GM18861 (cell line): ENCODE measurements around the gene CMTR2.

ENCODE experiments used
- ATAC-seq: cut with Tn5 transposase; IDR thresholded peaks from one replicate; pipeline ENCODE4 v1.9.1; 2021; ENCODE audit not compliant: unreplicated experiment

CMTR2 gene

GRCh38 chr16:71282943-71283342 is 6.3 kb downstream of the CMTR2 start:
- no peak for ATAC-seq

- no peak for ATAC-seq
These were observed 12.4 kb downstream of the CMTR2 start for GRCh38 chr16:71276589-71277334.

GRCh38 chr16:71273384-71273783 is 15.8 kb downstream of the CMTR2 start:
- ATAC-seq: no peak

GRCh38 chr16:71264299-71264698 is 24.9 kb downstream of the CMTR2 start:
- no peak for ATAC-seq

- ATAC-seq: no peak
These were observed 25.6 kb downstream of the CMTR2 start for GRCh38 chr16:71263582-71263981.

- ATAC-seq: no peak
These were observed 26.8 kb downstream of the CMTR2 start for GRCh38 chr16:71262391-71262790.

- no peak for ATAC-seq
These were observed 28.2 kb downstream of the CMTR2 start for GRCh38 chr16:71260995-71261394.

GRCh38 chr16:71259086-71259485 is 30.1 kb downstream of the CMTR2 start:
- no peak for ATAC-seq

- ATAC-seq: no peak
These were observed 30.8 kb downstream of the CMTR2 start for GRCh38 chr16:71258372-71258771.

- ATAC-seq: no peak
These were observed 31.4 kb downstream of the CMTR2 start for GRCh38 chr16:71257768-71258167.

- ATAC-seq: no peak
These were observed 33.5 kb downstream of the CMTR2 start for GRCh38 chr16:71255721-71256120.

- no peak for ATAC-seq
These were observed 34.2 kb downstream of the CMTR2 start for GRCh38 chr16:71254832-71255525.

GRCh38 chr16:71250461-71251235 is 38.6 kb downstream of the CMTR2 start:
- no peak for ATAC-seq

GRCh38 chr16:71249399-71249798 is 39.8 kb downstream of the CMTR2 start:
- ATAC-seq: no peak

- no peak for ATAC-seq
These were observed 41.7 kb downstream of the CMTR2 start for GRCh38 chr16:71247478-71247877.

GRCh38 chr16:71246309-71246708 is 42.9 kb downstream of the CMTR2 start:
- no peak for ATAC-seq

GRCh38 chr16:71244521-71244920 is 44.7 kb downstream of the CMTR2 start:
- ATAC-seq: no peak

- no peak for ATAC-seq
These were observed 46.6 kb downstream of the CMTR2 start for GRCh38 chr16:71242601-71243000.

GRCh38 chr16:71242036-71242435 is 47.2 kb downstream of the CMTR2 start:
- no peak for ATAC-seq
